IPS-18c (cell line): Measurements from ENCODE around the gene POTEJ.
"Not testable (repeated sequence)": the region's sequence is repeated elsewhere in the genome, so short reads cannot be mapped to it uniquely, and the experiment has no call there.

ENCODE experiments used
- H3K4me3 ChIP-seq: 2 replicates; pipeline ENCODE4 v1.7.0; 2013; ENCODE audit warnings: low read depth, mild to moderate bottlenecking, low read length, moderate library complexity; ENCODE audit not compliant: insufficient read depth
- H3K9me3 ChIP-seq: one replicate; pipeline ENCODE4 v1.6.1; 2013; ENCODE audit warnings: mild to moderate bottlenecking, low read length, moderate library complexity; ENCODE audit not compliant: control insufficient read depth, insufficient read depth

POTEJ gene

DNA sequence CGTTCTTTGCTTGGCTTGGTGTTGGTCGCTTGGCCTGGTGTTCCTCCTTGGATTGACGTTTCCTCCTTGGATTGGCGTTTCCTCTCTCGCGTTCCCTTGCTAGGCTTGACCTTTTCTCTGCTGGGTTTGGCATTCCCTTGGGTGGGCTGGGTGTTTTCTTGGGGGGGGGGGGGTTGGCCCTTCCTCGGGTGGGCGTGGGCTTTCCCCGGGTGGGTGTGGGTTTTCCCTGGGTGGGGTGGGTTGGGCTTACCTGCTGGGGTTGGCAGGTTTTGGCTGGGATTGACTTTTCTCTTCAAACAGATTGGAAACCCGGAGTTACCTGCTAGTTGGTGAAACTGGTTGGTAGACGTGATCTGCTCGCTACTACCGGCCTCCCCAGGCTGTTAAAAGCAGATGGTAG is at the start of gene POTEJ:
Gene POTEJ (plus strand): TSS at position 301 of the 400 bp plus-strand sequence. CDS start 93 bp downstream, at position 394.
- H3K9me3 ChIP-seq, H3K4me3 ChIP-seq: not testable (repeated sequence)

DNA sequence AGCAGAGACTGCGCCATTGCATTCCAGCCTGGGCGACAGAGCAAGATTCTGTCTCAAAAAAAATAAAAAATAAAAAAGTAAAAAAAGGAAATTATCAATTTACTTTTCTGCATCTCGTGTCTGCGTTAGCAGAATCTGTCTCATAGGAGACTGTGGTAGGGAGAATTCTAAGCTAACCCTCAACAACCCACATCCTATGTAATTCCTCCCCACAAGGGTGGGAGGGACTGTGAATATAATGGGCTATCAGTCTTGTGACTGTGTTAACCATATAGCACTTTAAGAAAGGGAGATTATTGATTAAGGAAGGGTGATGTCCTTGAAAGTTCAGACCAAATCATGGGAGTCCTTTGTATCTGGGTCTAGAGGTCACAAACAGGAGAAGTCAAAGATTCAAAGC is 45.1 kb upstream of the POTEJ start:
- not testable (repeated sequence) for H3K4me3 ChIP-seq, H3K9me3 ChIP-seq

DNA sequence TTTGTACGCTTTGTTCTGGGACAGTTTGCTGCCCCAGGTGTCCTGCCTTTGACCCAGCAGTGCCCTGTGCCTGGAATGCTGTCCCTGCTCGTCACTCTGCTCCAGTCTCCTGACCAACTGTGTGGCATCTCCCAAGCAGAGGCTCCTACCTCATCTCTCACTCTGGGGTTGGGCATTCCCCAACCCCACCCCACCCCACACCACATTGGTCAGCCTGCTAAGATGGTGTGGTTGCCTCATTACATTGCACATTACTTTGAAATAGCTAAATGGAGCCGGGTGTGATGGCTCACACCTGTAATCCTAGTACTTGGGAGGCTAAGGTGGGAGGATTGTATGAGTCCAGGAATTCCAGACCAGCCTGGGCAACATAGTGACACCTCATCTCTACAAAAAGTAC is 39.3 kb upstream of the POTEJ start:
- H3K4me3 ChIP-seq, H3K9me3 ChIP-seq: not testable (repeated sequence)

DNA sequence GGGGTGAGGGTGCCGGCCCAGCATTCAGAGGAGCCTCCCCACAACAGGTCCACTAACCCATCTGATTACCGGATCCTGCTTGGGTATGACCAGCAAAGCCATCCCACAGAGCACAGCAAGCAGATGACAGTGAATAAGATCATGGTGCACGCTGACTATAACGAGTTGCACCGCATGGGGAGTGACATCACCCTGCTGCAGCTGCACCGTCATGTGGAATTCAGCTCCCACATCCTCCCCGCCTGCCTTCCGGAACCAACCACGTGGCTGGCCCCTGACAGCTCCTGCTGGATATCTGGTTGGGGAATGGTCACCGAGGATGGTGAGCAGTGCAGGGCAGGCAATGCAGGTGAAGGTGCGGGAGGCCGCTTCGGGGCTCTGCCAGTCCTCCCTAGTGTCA is 37.0 kb upstream of the POTEJ start:
- H3K9me3 ChIP-seq, H3K4me3 ChIP-seq: not testable (repeated sequence)

DNA sequence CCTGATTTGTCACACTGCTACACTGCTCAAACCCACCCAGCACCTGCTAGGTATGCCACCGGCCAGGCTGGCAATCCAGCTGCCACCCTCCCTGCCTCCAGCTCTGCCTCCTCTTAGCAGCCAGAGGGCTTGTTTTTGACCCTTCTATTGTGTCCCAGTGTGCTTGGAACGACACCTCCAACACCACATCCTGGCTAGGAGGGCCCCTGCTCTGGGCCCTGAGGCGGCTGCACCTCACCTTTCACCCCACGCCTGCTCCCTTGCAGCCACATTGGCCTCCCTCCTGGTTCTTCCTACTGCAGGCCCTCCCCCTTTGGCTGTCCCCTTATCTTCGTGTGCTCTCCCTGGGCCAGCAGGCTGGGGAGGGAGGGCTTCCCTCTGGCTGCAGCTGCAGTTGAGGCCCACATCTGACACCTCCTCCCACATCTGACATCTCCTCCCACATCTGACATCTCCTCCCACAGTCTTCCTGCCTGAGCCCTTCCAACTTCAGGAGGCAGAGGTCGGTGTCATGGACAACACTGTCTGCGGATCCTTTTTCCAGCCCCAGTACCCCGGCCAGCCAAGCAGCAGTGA is 34.9 kb upstream of the POTEJ start:
- H3K4me3 ChIP-seq, H3K9me3 ChIP-seq: not testable (repeated sequence)

DNA sequence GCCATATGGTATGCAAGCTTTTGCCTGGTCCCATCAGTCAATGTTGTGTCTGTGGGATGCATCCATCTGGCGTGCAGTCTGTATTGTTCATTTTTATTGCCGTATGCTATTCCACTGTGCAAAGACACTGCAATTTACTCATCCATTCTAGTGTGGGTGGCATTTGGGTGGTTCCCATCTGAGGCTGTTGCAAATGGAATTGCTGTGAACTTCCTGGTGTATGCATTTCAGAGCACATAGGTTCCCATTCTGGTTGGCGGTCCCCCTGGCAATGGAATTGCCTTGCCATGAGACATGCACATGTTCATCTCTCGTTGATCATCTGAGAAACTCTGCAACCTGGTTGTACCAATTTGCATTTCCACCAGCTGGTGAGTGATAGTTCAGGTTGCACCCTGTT is 33.7 kb upstream of the POTEJ start:
- not testable (repeated sequence) for H3K4me3 ChIP-seq, H3K9me3 ChIP-seq

DNA sequence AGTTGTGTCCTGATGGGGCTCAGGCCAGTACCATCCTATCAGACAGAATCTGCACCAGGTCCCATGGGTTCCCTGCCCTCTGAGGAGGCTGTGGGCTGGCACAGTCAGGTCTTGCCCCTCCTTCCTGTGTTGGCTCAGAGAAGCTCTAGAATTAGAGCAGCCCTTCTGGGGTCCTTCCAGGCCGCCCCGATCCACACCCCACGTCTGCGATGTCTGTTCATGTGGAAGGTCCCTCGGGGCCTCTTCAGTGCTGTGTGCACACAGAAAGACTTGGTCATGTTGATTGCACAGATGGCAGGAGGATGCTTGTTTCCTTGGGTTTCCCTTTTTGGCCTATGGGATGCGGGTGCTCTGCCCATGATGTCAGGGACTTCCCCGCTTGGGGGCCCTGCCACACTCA is 32.1 kb upstream of the POTEJ start:
- H3K9me3 ChIP-seq, result not testable (repeated sequence)

DNA sequence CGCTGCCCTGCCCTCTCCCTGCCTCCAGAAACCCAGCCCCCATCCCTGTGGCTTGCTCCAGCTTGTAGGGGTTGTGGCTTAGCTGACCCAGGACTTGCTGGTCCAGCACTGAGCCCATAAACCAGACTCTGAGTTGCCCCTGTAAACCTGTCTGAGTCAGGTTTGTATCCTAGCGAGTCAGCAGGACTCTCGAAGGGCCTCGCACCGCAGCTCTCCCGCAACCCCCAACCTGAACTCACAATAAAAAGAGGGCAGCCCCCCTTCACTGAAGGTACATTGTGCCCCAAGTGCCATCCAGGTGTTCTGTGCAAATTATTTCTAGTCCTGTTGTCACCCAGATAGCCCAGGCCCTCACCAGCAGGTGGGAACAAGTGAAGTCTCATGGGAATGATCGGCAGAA is 29.7 kb upstream of the POTEJ start:
- H3K4me3 ChIP-seq, H3K9me3 ChIP-seq: not testable (repeated sequence)

More for the DNA sequence above, 32.1 kb upstream of the POTEJ start:
- not testable (repeated sequence) for H3K4me3 ChIP-seq

DNA sequence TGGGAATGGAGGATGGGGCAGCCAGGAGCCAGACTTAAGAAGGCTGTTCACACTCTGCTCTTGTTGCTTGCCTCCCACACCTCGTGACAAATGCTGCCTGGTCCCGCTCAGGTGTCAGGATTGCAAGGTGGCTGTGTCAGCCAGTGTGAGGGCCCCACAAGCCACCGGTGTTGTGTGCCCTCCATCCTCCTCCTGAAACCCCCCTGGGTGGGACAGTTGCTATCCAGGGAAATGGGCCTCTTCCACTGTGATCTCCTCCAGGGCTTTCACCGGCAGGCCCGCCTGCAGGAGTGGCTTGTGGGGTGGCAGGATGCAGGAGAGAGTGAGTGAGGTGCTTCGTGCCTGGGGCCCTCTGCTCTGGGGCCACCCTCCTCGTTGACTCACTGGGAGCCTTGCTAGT is 28.3 kb upstream of the POTEJ start:
- not testable (repeated sequence) for H3K4me3 ChIP-seq, H3K9me3 ChIP-seq

DNA sequence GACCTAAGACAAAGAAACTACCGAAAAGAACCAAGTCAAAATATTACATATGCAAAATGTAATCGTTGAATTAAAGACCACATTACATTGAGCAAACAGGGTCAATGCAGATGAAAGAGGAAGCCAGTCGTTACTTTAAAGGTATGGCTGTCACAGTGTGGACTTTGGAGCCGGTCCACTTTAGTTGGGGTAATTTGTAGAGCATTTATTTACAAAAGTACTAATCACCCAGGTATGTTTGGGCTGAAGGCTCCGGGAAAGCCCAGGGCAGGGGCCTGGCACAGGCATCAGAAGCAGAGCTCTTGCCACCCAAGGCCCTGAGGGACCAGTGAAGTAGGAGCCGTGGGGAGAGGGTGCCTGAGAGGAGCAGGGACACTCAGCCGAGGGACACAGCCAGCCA is 27.7 kb upstream of the POTEJ start:
- not testable (repeated sequence) for H3K4me3 ChIP-seq, H3K9me3 ChIP-seq

DNA sequence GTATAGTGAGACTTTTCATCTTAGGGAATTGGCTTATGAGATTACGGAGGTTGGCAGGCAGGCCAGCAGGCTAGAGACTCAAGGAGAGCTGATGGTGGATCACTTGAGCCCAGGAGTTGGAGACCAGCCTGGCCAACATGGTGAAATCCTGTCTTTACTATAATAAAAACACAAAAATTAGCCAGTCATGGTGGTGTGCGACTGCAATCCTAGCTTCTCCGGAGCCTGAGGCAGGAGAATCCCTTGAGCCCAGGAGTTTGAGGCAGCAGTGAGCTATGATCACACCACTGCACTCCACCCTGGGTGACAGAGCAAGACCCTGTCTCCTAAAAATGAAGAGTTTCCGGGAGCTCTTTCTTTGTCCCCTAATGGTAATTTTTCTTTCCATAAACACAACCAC is 26.5 kb upstream of the POTEJ start:
- not testable (repeated sequence) for H3K4me3 ChIP-seq, H3K9me3 ChIP-seq

DNA sequence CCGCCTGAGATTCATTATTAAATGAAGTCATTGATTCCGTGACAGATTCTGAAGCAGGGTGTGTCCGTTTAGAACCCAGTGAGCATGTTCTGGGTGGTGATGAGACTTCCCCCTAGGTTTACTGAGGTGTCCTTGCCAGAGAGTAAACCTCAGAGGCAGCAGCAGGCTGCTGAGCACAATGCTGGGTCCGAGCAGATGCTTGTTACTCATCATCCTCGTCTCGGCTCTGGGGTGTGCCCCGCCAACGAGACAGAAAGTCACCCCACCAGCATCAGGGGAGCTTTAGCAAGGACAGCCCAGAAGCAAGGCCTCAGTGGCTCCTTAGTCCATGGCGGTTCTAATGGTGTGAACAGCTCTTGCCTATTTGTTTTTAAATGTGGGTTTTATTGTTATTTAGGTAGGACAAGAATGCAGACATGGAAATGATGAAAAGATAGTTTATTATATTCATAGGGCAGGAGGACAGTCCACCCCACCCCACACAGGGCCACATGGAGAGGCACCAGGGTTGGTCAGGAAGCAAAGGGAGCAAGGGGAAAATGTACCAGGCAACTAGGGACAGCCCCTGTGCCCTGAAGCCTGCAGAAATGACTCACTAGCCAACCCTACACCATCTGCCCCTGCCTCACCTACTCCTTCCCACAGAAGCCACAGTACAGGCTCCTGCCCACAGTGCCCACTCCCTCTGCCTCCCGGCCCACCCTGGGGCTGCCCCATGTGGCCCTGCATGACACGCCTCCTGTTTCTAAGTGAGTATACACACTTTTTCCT is 22.4 kb upstream of the POTEJ start:
- H3K4me3 ChIP-seq, result not testable (repeated sequence)

DNA sequence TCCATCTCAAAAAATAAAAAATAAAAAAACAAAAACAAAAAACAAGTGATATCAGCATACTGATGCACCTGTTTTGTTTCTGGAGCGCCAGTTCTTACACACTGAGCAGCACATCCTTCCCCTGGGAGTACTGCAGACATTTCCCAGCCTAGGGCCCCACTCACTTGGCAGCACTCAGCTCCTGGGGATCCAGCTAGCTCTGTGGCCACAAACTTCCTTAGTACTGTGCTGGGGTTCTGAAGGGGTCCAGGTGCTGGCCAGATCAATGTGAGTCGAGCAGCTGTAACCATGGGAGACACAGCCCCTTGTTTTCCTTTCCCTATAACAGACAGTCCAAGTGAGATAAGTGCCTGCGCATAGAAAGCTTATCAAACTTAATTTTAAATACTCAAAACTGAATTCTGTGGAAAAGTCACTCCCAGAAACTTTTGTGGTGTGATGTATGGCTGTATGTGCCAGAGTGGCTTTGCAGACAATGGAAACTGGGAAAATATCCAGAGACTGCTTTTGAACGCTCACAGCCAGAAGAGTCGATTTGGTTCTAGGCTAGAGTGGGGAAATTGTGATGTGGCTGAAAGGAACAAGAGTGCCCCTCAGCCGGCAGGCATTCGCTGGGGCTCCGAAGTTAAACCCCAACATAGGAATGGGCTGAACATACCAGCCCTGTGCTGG is 20.9 kb upstream of the POTEJ start:
- not testable (repeated sequence) for H3K4me3 ChIP-seq

More for the DNA sequence above, 22.4 kb upstream of the POTEJ start:
- not testable (repeated sequence) for H3K9me3 ChIP-seq

DNA sequence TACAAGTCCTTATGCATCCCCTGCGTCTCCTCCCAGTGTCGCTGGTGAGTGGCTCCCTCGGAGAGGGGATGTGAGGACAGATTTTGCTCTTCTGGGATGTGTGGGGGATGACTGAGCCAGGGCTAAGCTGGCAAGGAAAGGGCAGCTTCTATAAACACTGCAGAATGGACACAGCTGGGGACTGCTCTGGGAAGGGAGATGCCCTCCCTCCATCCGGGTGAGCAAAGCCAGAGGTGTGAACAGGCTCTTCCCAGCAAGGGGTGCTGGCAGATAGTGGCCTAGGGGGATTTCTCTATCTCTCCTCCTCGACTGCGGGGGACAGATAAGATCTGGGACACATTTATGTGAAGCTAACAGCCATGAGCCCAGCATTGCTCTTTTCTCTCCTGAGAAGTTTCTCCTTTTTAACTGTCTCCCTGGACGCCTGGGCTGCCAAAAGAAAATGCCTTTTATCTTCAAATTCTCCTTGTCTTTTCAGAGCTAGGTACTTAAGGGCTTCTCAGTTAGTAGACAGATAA is 20.3 kb upstream of the POTEJ start:
- not testable (repeated sequence) for H3K9me3 ChIP-seq, H3K4me3 ChIP-seq

More for the DNA sequence above, 20.9 kb upstream of the POTEJ start:
- H3K9me3 ChIP-seq, result not testable (repeated sequence)

DNA sequence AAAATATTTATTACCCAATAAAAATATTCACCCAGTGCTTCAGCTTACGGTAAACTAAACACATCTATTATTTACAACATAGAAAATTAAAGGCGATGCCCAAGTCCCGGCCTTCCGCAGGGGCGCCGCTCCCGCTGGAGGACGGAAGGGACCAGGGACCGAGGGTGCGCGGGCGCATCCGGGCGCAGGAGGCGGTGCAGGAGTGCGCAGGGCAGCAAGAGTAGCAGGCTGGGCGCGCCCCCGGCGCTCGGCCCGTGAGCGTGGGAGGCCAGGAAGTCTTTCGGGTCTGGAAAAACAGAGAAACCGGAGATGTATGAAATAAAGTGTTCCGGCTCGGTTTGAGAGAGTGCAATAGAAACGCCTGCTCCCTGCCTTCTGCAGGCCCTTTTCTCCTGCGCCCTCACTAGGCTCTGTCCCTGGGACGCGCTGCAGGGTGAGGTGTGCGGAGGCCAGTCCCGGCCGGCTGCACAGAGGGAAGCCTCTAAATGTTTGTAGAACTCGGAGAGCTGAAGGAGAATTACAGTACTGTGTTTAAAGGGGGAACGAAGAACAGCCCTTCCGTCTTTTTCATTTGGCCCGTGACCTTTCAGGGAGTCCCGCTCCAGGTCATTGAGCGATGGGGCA is 18.3 kb upstream of the POTEJ start:
- H3K4me3 ChIP-seq, H3K9me3 ChIP-seq: not testable (repeated sequence)

DNA sequence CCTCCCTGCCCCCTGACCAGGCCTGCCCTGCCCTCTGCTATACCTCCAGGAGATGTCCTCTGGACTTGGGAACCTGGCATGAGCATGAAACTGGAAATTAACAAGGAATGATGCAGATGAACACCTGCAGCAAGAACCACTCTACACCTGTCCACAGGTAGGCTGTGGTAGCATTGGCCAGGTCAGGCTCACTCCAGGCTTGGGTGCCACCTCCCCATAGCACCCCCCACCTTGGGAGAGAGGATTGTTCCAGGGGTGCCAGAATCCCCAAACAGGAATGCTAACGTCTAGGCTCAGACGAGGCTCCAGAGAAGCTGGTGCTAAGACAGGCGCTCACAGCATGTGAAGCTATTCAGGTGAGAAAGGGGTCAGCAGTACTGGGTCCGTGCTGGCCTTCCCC is 17.2 kb upstream of the POTEJ start:
- not testable (repeated sequence) for H3K9me3 ChIP-seq, H3K4me3 ChIP-seq

DNA sequence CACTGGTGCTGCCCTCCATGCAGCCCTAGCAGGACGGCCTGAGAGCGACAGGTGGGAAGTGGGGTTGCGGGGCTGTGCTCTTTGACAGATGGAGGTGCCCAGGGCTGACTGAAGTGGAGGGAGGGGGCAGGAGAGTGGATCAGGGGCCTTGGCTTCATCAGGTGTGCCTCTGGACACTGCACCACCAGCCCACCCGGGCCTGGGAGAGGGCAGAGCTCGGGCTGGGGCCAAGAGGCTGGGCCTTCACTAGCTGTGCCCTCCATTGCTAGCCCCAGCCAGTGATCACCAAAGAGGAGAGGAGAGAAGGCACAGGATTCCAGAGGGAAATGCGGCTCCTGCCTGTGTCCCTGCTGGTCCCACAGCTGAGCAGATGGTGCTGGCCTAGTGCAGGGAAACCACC is 14.5 kb upstream of the POTEJ start:
- H3K4me3 ChIP-seq, H3K9me3 ChIP-seq: not testable (repeated sequence)

DNA sequence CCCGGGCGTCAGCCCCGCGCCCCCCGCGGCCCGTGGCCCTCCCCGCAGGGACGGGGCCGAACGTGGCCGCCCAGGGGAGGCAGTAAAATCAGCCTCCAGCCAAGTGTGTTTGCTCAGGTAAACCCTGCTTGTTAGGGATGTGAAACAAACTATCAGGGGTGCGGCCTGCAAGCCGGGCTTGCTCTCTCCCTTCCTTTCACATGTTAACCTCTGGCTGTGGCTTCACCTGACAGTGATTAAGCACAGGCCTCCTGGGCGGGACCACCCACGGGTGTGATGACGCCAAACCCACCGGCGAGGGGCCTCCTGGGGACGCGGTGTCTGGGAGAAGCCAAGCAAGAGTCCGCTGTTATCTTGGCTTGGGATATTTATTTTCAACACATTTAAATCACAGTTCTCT is 13.2 kb upstream of the POTEJ start:
- H3K4me3 ChIP-seq, H3K9me3 ChIP-seq: not testable (repeated sequence)
